ENCODE data around the gene RHBDL3.
"Not testable (repeated sequence)": the region's sequence is repeated elsewhere in the genome, so short reads cannot be mapped to it uniquely, and the experiment has no call there.

RHBDL3 gene

GRCh38 chr17:32331243-32332040, 65.8 kb downstream of the RHBDL3 start:
- peak in 1 of 5 experiments; percentile 71 for DNase-seq

- DNase-seq = no peak
Observed at GRCh38 chr17:32333187-32333586, 67.6 kb downstream of the RHBDL3 start.

- DNase-seq = no peak
Observed at GRCh38 chr17:32335046-32335445, 69.4 kb downstream of the RHBDL3 start.

- DNase-seq = no peak
Observed at GRCh38 chr17:32335687-32336086, 70.1 kb downstream of the RHBDL3 start.

GRCh38 chr17:32341141-32341856, 75.7 kb downstream of the RHBDL3 start:
- peak in 3 of 5 experiments; percentile 49 to 85 (median 53) for DNase-seq

- peak; percentile 43 to 91 (median 63) for DNase-seq
Observed at GRCh38 chr17:32341857-32342602, 76.4 kb downstream of the RHBDL3 start, which contains the start of gene C17orf75. TSS of gene C17orf75 (minus strand) at chr17:32342173. CDS start at chr17:32342139, 34 bp downstream.

GRCh38 chr17:32342603-32343325, 77.1 kb downstream of the RHBDL3 start:
- DNase-seq = no peak

GRCh38 chr17:32345951-32346600, 80.4 kb downstream of the RHBDL3 start:
- DNase-seq = no peak

GRCh38 chr17:32348483-32348800, 82.8 kb downstream of the RHBDL3 start:
- no peak for DNase-seq

GRCh38 chr17:32349503-32349853, 83.8 kb downstream of the RHBDL3 start:
- DNase-seq = peak in 1 of 5 experiments; percentile 31

GRCh38 chr17:32349854-32350665, 84.4 kb downstream of the RHBDL3 start, which contains the start of gene ZNF207:
TSS of gene ZNF207 (plus strand) at chr17:32350157. CDS start at chr17:32350286, 129 bp downstream.
- peak; percentile 82 to 97 (median 92) for DNase-seq

- DNase-seq = peak in 4 of 5 experiments; percentile 11 to 76 (median 46)
Observed at GRCh38 chr17:32350666-32351418, 85.2 kb downstream of the RHBDL3 start.

- not testable (repeated sequence) for DNase-seq
Observed at GRCh38 chr17:32352734-32353133, 87.1 kb downstream of the RHBDL3 start.

GRCh38 chr17:32355649-32356377, 90.2 kb downstream of the RHBDL3 start:
- no peak for DNase-seq

- no peak for DNase-seq
Observed at GRCh38 chr17:32356378-32356743, 90.7 kb downstream of the RHBDL3 start.

- no peak for DNase-seq
Observed at GRCh38 chr17:32356750-32357149, 91.1 kb downstream of the RHBDL3 start.

- no peak for DNase-seq
Observed at GRCh38 chr17:32357615-32358014, 92.0 kb downstream of the RHBDL3 start.

GRCh38 chr17:32361270-32361669, 95.6 kb downstream of the RHBDL3 start:
- DNase-seq = no peak

- no peak for DNase-seq
Observed at GRCh38 chr17:32370426-32370825, 104.8 kb downstream of the RHBDL3 start.
